NCI-H1092 treated with DMSO at 0.1 percent for 48 hours (cell line): ENCODE data around the gene AGPAT2.
A peak's percentile ranks its signal among the peaks of the same experiment; 100 is the strongest.

Source experiments
- DNase-seq: peaks from one replicate; lab custom pipeline; 2025; lab: John Stamatoyannopoulos, UW

The AGPAT2 gene

GRCh38 chr9:136625101-136626065 lies 61.9 kb downstream of the AGPAT2 start:
- DNase-seq: peak; percentile 38

GRCh38 chr9:136624184-136624951 lies 62.9 kb downstream of the AGPAT2 start:
- no peak for DNase-seq

GRCh38 chr9:136623842-136624183 lies 63.4 kb downstream of the AGPAT2 start:
- no peak for DNase-seq
